Measurements from ENCODE around the gene PTK6. TPM values are rescaled to one million over a fixed set of nuclear protein-coding genes. Genes with fewer than 3 reads are reported as not detected.
A peak's percentile ranks its signal among the peaks of the same experiment; 100 is the strongest.
"Not testable (repeated sequence)": the region's sequence is repeated elsewhere in the genome, so short reads cannot be mapped to it uniquely, and the experiment has no call there.

Gene PTK6
- total and polyA plus RNA-seq, 2 of the 13 experiments (the other 11 are each of a cell fraction or from before 2014, with no cell fraction given) = 0.08 TPM; not detected in 1

GRCh38 chr20:63514520-63514919 lies 22.7 kb downstream of the PTK6 start:
- ATAC-seq; H3K36me3 ChIP-seq (replicated peaks in 1 of 2; ENCODE audit: control insufficient read depth in 1 of 2, insufficient read depth in 2 of 2, low read length in 2 of 2); FAIRE-seq; BruUV-seq (replicated peaks); H3K4me3 ChIP-seq (replicated peaks in 1 of 3; ENCODE audit: insufficient read depth in 1 of 3, low read depth in 2 of 3, low read length in 3 of 3); H3K9ac ChIP-seq (ENCODE audit: insufficient read depth, low read depth, low read length); POLR2A ChIA-PET; H3K4me2 ChIP-seq (ENCODE audit: low read depth, low read length); in situ Hi-C loops (cut with HindIII; ENCODE audit: extremely low pct_ligation_motif_present, low pct_unique_long_range_greater_than_20kb); DNase-seq (ENCODE audit: low spot score); H3K4me1 ChIP-seq (ENCODE audit: insufficient read depth, low read length); intact Hi-C loops (cut with micrococcal nuclease; ENCODE audit: unreplicated experiment); H3K9me3 ChIP-seq (ENCODE audit: low read length); CTCF ChIA-PET (ENCODE audit: low intra/inter-chr PET ratio, low total read pairs); H4K20me1 ChIP-seq (ENCODE audit: insufficient read depth, low read length); H2AFZ ChIP-seq (ENCODE audit: low read length); H3K27ac ChIP-seq (ENCODE audit: extremely low read length, insufficient read depth, low read length); H3K79me2 ChIP-seq (ENCODE audit: insufficient read depth, low read length): not testable (repeated sequence)
- peaks cover 21 to 82% of the 10 kb centered on the region in 2 experiments for H3K27me3 ChIP-seq (ENCODE audit: control insufficient read depth in 1 of 2, insufficient read depth in 2 of 2, low read length in 2 of 2)
- WGBS (ENCODE audit: low lambda C conversion rate) = 22% methylated on average over 10 of the region's 10 CpGs
- peak; percentile 62; the same call in 1 of the 2 replicates for TF ChIP-seq CHD2 (IDR thresholded peaks at IDR 0.05; ENCODE audit: low read depth, low read length)

- H3K36me3 ChIP-seq (replicated peaks in 1 of 2; ENCODE audit: control insufficient read depth in 1 of 2, insufficient read depth in 2 of 2, low read length in 2 of 2) = no peaks in the 10 kb centered on the region
- no peak for DNase-seq (ENCODE audit: low spot score)
- H4K20me1 ChIP-seq (ENCODE audit: insufficient read depth, low read length) = no peaks in the 10 kb centered on the region
- 59% methylated on average over 3 of the region's 3 CpGs for WGBS (ENCODE audit: low lambda C conversion rate)
- in situ Hi-C loops (cut with HindIII; ENCODE audit: extremely low pct_ligation_motif_present, low pct_unique_long_range_greater_than_20kb) (no loop called here), intact Hi-C loops (cut with micrococcal nuclease; ENCODE audit: unreplicated experiment) (no loop called here)
- H3K27me3 ChIP-seq (ENCODE audit: control insufficient read depth in 1 of 2, insufficient read depth in 2 of 2, low read length in 2 of 2) = peaks cover 13 to 79% of the 10 kb centered on the region in 2 experiments
- no TSS peak for BruUV-seq (replicated peaks)
- no peak overlapping the region for H3K9ac ChIP-seq (ENCODE audit: insufficient read depth, low read depth, low read length)
- H3K4me1 ChIP-seq (ENCODE audit: insufficient read depth, low read length) = no peaks in the 10 kb centered on the region
- no peaks in the 10 kb centered on the region for H3K9me3 ChIP-seq (ENCODE audit: low read length)
- no peak overlapping the region for H3K4me2 ChIP-seq (ENCODE audit: low read depth, low read length)
- ChIA-PET POLR2A (no interaction called here), CTCF (ENCODE audit: low intra/inter-chr PET ratio, low total read pairs) (no interaction called here)
- no peaks in the 10 kb centered on the region for H3K79me2 ChIP-seq (ENCODE audit: insufficient read depth, low read length)
- H2AFZ ChIP-seq (ENCODE audit: low read length) = no peak overlapping the region
- no peak overlapping the region for H3K27ac ChIP-seq (ENCODE audit: extremely low read length, insufficient read depth, low read length)
- H3K4me3 ChIP-seq (replicated peaks in 1 of 3; ENCODE audit: insufficient read depth in 1 of 3, low read depth in 2 of 3, low read length in 3 of 3) = no peak overlapping the region
- TF ChIP-seq MAZ (IDR thresholded peaks at IDR 0.05; ENCODE audit: borderline replicate concordance, low read depth, low read length) (no peak), MAZ (CRISPR knock-in tag; IDR thresholded peaks at IDR 0.05; ENCODE audit: low read depth) (no peak)
- no peak for FAIRE-seq
- no peak for ATAC-seq
Observed at GRCh38 chr20:63513207-63513606, 24.0 kb downstream of the PTK6 start.

Measured in HepG2 (cell line).